ENCODE measurements around the gene CDH2.

- TF ChIP-seq CTCF (IDR thresholded peaks at IDR 0.05; ENCODE audit: insufficient read depth, low read depth, low read length) (no peak), EZH2 (IDR thresholded peaks at IDR 0.05; ENCODE audit: insufficient read depth, low read length) (no peak)
These were observed 1.8 kb upstream of the CDH2 start for GRCh38 chr18:28178720-28179119.
